Spleen (tissue), 11 donors: ENCODE results near the gene RBM17. TPM values are rescaled to one million over a fixed set of nuclear protein-coding genes. Genes with fewer than 3 reads are reported as not detected.

ENCODE experiments used
- DNase-seq: peaks from one replicate; pipeline ENCODE4 v3.0.0-alpha.2; 2020
- H3K27ac ChIP-seq, 8 donors: fragments of 200-600 bp; sonication (generic) in 7 of 8; 1 replicate in 4 of 8; 2 replicates in 4 of 8; pipeline versions ENCODE4 v1.5.0 to v1.8.0; 2016 to 2021; ENCODE audit warnings: inconsistent platforms in 4 of 8, mild to moderate bottlenecking in 4 of 8, moderate library complexity in 1 of 8
- H3K27me3 ChIP-seq, 7 donors: fragments of 200-600 bp; sonication (generic) in 6 of 7; replicated peaks in 1 of 7; 1 replicate in 4 of 7; 2 replicates in 3 of 7; pipeline versions ENCODE4 v1.5.0 to v1.8.0; 2016 to 2021; ENCODE audit warnings: inconsistent platforms in 3 of 7, mild to moderate bottlenecking in 1 of 7
- H3K36me3 ChIP-seq, 6 donors: fragments of 200-600 bp; sonication (generic) in 5 of 6; 1 replicate in 4 of 6; 2 replicates in 2 of 6; pipeline versions ENCODE4 v1.5.0 to v1.8.0; 2016 to 2021; ENCODE audit warnings: inconsistent platforms in 2 of 6
- H3K4me1 ChIP-seq, 6 donors: fragments of 200-600 bp; sonication (generic) in 5 of 6; 1 replicate in 3 of 6; 2 replicates in 3 of 6; pipeline versions ENCODE4 v1.5.0 to v1.8.0; 2016 to 2021; ENCODE audit warnings: inconsistent platforms in 3 of 6
- H3K4me3 ChIP-seq, 8 donors: fragments of 200-600 bp; sonication (generic) in 7 of 8; 1 replicate in 4 of 8; 2 replicates in 4 of 8; pipeline versions ENCODE4 v1.5.0 to v1.8.0; 2016 to 2021; ENCODE audit warnings: inconsistent platforms in 4 of 8, mild to moderate bottlenecking in 4 of 8, moderate library complexity in 2 of 8
- H3K9me3 ChIP-seq, 8 donors: fragments of 200-600 bp; sonication (generic) in 7 of 8; 1 replicate in 4 of 8; 2 replicates in 4 of 8; pipeline versions ENCODE4 v1.5.0 to v1.8.0; 2016 to 2021; ENCODE audit warnings: inconsistent platforms in 4 of 8
- CTCF ChIP-seq, 11 experiments: fragments of 200-600 bp in 7 of 11; fragments of 450-650 bp in 4 of 11; sonication (generic) in 4 of 11; IDR thresholded peaks in 8 of 11; conservative IDR thresholded peaks in 3 of 11; 1 replicate in 7 of 11; 2 replicates in 4 of 11; pipeline versions ENCODE4 v1.4.0 to v1.8.0; 2016 to 2021; ENCODE audit warnings: antibody characterized with exemption in 11 of 11, inconsistent platforms in 4 of 11, mild to moderate bottlenecking in 1 of 11
- POLR2A ChIP-seq, 3 donors: fragments of 450-650 bp; IDR thresholded peaks; one replicate each; pipeline ENCODE4 v1.5.1; 2017; ENCODE audit warnings: antibody characterized with exemption in 3 of 3, mild to moderate bottlenecking in 1 of 3
- POLR2AphosphoS5 ChIP-seq, 3 donors: sonication (generic); formaldehyde crosslinking; IDR thresholded peaks; one replicate each; pipeline ENCODE4 v1.5.1; 2017; ENCODE audit warnings: antibody characterized with exemption in 3 of 3
- WGBS, 5 donors: extraction: QIAGEN DNeasy Blood & Tissue Kit in 3 of 5; methylation state at CpG; one replicate each; pipeline versions ENCODE4 v1.1.5 to v1.1.7; 2013 to 2018; 5-methylcytosine and 5-hydroxymethylcytosine counted together
- intact Hi-C: fragments of 100-400 bp; cut with DNase I; formaldehyde crosslinking; loops from one replicate; pipeline ENCODE4 v1.15.0; 2023; ENCODE audit warnings: low total_unique reads
- polyA plus RNA-seq, 3 donors: library from polyadenylated mRNA; stranded (reverse); fragments of 200-250 nt; gene quantifications; one replicate each; pipeline ENCODE4 v1.2.1, GENCODE V29; 2013
- total RNA-seq, 7 donors: library from RNA; depleted of rRNA in 3 of 7; stranded (reverse); fragments of >200 nt in 3 of 7; fragmentation: NEBNext Ultra II Directional in 4 of 7; extraction: Animal tissue kit (Norgen Biotek cat#: 25700) in 4 of 7; gene quantifications; one replicate each; pipeline versions ENCODE4 v1.1.0 to v1.2.1, GENCODE V29; 2016 to 2021
- donor health status: healthy with polysubstance abuse.
- donor health status: DM: no; HTN: no; CAD: no; lungs with moderate emphysema.
- donor health status: DM: no; HTN: no; CAD: no.
- donor health status: Bipolar disorder and iron deficiency.
- donor health status: healthy.
- donor health status: DM: no; HTN: no; CAD: no.
- donor health status: DM: yes; HTN: yes; CAD: no.

Gene RBM17
- total and polyA plus RNA-seq, 10 donors = 63.1 to 140 (median 111) TPM

GRCh38 chr10:6086375-6087233 is 2.2 kb upstream of the RBM17 start:
- 12 to 17% (median 15%) methylated on average over 19 of the region's 19 CpGs for WGBS, 5 donors
- Histone ChIP-seq H3K27ac (peak overlapping the region; percentile 43 to 81 (median 78)), H3K27me3 (peaks cover 0 to 5% (median 0%) of the 10 kb centered on the region in 7 donors), H3K4me3 (peak overlapping the region in 3 of 8 donors; percentile 0 to 47 (median 3)), H3K9me3 (no peaks in the 10 kb centered on the region), H3K36me3 (no peaks in the 10 kb centered on the region), H3K4me1 (peaks cover 25 to 75% (median 55%) of the 10 kb centered on the region in 6 donors)
- TF ChIP-seq POLR2AphosphoS5 (IDR thresholded peaks at IDR 0.05) (peak; percentile 74 to 89 (median 86)), CTCF (IDR thresholded peaks at IDR 0.05 in 8 of 11, conservative IDR thresholded peaks at IDR 0.05 in 3 of 11) (peak; percentile 58 to 95 (median 85)), POLR2A (IDR thresholded peaks at IDR 0.05) (no peak)
- intact Hi-C loops = loop anchor here (5.0 kb wide), 1 partner anchor 74 kb away; no protein-coding TSS in a partner anchor
- peak; percentile 97 for DNase-seq

- Histone ChIP-seq H3K27ac (peak overlapping the region; percentile 69 to 97 (median 92)), H3K9me3 (no peaks in the 10 kb centered on the region), H3K4me1 (peaks cover 43 to 83% (median 72%) of the 10 kb centered on the region in 6 donors), H3K27me3 (no peaks in the 10 kb centered on the region), H3K36me3 (no peaks in the 10 kb centered on the region), H3K4me3 (peak overlapping the region; percentile 62 to 94 (median 82))
- DNase-seq = peak; percentile 86
- intact Hi-C loops = loop anchor here (5.0 kb wide), 1 partner anchor 77 kb away; no protein-coding TSS in a partner anchor
- TF ChIP-seq POLR2AphosphoS5 (IDR thresholded peaks at IDR 0.05) = peak in 1 of 3 donors; percentile 7
- TF ChIP-seq CTCF (IDR thresholded peaks at IDR 0.05 in 8 of 11, conservative IDR thresholded peaks at IDR 0.05 in 3 of 11) = no peak
- 0 to 1% (median 0%) methylated on average over 46 to 53 of the region's 53 CpGs for WGBS, 5 donors
Observed at GRCh38 chr10:6089334-6090219, 743 bp downstream of the RBM17 start.

- peak overlapping the region in 1 of 8 donors; percentile 21 for H3K4me3 ChIP-seq
- peaks cover 0 to under 1% (median 0%) of the 10 kb centered on the region in 6 donors for H3K36me3 ChIP-seq
- H3K4me1 ChIP-seq = peaks cover 41 to 93% (median 80%) of the 10 kb centered on the region in 6 donors
- H3K9me3 ChIP-seq = no peaks in the 10 kb centered on the region
- TF ChIP-seq POLR2AphosphoS5 (IDR thresholded peaks at IDR 0.05) = no peak
- TF ChIP-seq CTCF (IDR thresholded peaks at IDR 0.05 in 8 of 11, conservative IDR thresholded peaks at IDR 0.05 in 3 of 11) = peak in 1 of 11 experiments; percentile 6
- TF ChIP-seq POLR2A (IDR thresholded peaks at IDR 0.05) = no peak
- peak overlapping the region in 7 of 8 donors; percentile 34 to 97 (median 55) for H3K27ac ChIP-seq
- no peak for DNase-seq
- 26 to 47% (median 41%) methylated on average over 1 of the region's 1 CpG for WGBS, 5 donors
- no peaks in the 10 kb centered on the region for H3K27me3 ChIP-seq
- intact Hi-C loops = no loop called here
Observed at GRCh38 chr10:6091630-6092029, 2.8 kb downstream of the RBM17 start.
